Measurements from ENCODE around the gene SCPEP1.

SCPEP1 gene

DNA sequence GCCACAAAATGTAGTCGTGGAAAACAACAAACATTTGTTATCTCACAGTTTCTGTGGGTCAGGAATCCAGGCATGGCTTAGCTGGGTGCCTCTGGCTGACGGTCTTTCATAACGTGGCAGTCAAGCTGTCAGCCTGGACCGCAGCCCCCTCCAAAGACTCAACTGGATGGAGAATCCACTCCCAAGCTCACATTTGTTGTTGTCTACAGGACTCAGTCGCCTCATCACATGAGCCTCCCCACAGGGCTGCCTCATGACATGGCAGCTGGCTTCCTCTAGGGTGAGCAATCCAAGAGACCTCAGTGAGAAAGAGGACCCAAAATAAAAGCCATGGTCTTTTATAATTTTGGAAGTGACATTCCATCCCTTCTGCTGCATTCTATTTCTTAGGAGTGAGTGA is 72.4 kb downstream of the SCPEP1 start:
- no peaks in the 10 kb centered on the region for H3K9me3 ChIP-seq (ENCODE audit: control insufficient read depth in 1 of 2, low read length in 2 of 2)
- H3K27me3 ChIP-seq (ENCODE audit: control insufficient read depth in 1 of 2, insufficient read depth in 2 of 2, low read length in 2 of 2) = peaks cover 0 to 7% of the 10 kb centered on the region in 2 donors
- no peak overlapping the region for H3K27ac ChIP-seq (ENCODE audit: low read depth, low read length)
- H3K4me1 ChIP-seq (ENCODE audit: control insufficient read depth in 1 of 2, insufficient read depth in 2 of 2, low read length in 2 of 2) = peaks cover 3 to 7% of the 10 kb centered on the region in 2 donors
- H3K4me3 ChIP-seq (ENCODE audit: low read depth in 1 of 2, low read length in 2 of 2) = no peak overlapping the region
- no peak overlapping the region for H3K9ac ChIP-seq (ENCODE audit: low read depth in 1 of 2, low read length in 2 of 2)
- H3K36me3 ChIP-seq (ENCODE audit: control insufficient read depth in 1 of 2, insufficient read depth in 2 of 2, low read length in 2 of 2) = no peaks in the 10 kb centered on the region

DNA sequence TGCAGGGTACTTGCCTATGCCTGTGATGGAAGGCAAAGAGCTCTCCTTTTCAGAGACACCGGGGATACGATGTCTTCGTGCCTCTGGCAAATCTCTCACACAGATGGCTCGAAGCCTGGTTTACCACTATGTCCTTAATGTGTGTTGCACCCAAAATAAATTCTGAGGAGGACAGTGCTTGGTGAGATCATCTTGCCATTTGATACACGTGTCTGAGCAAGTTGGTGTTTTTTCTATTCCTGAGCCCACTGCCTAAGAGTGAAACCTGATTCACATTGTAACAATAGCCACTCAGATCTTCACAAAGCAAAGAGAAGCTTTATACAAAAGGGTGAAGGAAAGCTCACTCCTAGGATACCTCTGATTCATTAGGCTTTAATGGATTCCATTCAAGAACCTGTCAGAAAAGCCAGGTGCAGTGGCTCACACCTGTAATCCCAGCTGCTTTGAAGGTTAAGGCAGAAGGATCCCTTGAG is 74.0 kb downstream of the SCPEP1 start:
- H3K27ac ChIP-seq (ENCODE audit: low read depth, low read length) = no peak overlapping the region

More for the DNA sequence above, 74.0 kb downstream of the SCPEP1 start:
- Histone ChIP-seq H3K4me1 (ENCODE audit: control insufficient read depth in 1 of 2, insufficient read depth in 2 of 2, low read length in 2 of 2) (peaks cover 0 to 7% of the 10 kb centered on the region in 2 donors), H3K27me3 (ENCODE audit: control insufficient read depth in 1 of 2, insufficient read depth in 2 of 2, low read length in 2 of 2) (no peaks in the 10 kb centered on the region), H3K9me3 (ENCODE audit: control insufficient read depth in 1 of 2, low read length in 2 of 2) (no peaks in the 10 kb centered on the region), H3K9ac (ENCODE audit: low read depth in 1 of 2, low read length in 2 of 2) (no peak overlapping the region), H3K4me3 (ENCODE audit: low read depth in 1 of 2, low read length in 2 of 2) (no peak overlapping the region), H3K36me3 (ENCODE audit: control insufficient read depth in 1 of 2, insufficient read depth in 2 of 2, low read length in 2 of 2) (no peaks in the 10 kb centered on the region)

Measured in duodenal mucosa (tissue), 2 donors.